NCI-H187 (cell line): ENCODE results near the gene CHMP2A.
"Not testable (repeated sequence)": the region's sequence is repeated elsewhere in the genome, so short reads cannot be mapped to it uniquely, and the experiment has no call there.

Experiments
- DNase-seq, 2 experiments: peaks; one replicate each; lab custom pipeline; 2025; lab: John Stamatoyannopoulos, UW

The CHMP2A gene

GRCh38 chr19:58555369-58555885, 522 bp upstream of the CHMP2A start:
- no peak for DNase-seq

DNA sequence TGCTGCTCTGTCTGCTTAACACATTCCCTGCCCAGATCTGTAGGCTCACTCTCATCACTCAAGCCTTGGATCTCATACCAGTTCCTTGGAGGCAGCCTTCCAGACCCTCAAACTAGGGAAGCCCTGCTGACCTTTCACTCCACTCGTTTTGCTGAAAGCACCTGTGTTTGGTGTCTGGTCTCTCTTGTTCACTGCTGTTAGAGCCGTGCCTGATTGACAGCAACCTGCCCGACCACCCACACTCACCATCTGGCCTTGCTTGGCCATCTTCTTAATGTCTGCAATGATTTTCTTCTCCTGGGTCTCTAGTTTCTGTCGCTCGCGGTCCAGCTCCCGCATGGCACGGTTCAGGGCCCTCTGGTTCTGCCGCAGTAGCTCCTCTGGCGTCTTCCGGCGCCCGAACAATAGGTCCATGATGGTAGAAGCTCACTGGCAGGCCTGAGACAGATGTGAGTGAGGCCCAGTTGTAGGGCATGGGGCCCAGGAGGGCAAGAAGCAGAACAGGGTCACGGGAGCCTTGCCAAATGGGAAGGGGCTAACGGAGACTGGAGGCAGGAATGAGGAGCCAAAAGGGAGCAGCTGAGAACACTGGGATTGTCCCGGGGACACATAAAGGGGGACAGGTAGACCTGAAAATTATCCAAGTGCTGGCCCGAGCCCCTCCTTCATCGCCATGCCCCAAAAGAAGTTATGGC, 959 bp downstream of the CHMP2A start:
- DNase-seq = no peak

GRCh38 chr19:58552655-58553054, 2.2 kb downstream of the CHMP2A start:
- DNase-seq = no peak

DNA sequence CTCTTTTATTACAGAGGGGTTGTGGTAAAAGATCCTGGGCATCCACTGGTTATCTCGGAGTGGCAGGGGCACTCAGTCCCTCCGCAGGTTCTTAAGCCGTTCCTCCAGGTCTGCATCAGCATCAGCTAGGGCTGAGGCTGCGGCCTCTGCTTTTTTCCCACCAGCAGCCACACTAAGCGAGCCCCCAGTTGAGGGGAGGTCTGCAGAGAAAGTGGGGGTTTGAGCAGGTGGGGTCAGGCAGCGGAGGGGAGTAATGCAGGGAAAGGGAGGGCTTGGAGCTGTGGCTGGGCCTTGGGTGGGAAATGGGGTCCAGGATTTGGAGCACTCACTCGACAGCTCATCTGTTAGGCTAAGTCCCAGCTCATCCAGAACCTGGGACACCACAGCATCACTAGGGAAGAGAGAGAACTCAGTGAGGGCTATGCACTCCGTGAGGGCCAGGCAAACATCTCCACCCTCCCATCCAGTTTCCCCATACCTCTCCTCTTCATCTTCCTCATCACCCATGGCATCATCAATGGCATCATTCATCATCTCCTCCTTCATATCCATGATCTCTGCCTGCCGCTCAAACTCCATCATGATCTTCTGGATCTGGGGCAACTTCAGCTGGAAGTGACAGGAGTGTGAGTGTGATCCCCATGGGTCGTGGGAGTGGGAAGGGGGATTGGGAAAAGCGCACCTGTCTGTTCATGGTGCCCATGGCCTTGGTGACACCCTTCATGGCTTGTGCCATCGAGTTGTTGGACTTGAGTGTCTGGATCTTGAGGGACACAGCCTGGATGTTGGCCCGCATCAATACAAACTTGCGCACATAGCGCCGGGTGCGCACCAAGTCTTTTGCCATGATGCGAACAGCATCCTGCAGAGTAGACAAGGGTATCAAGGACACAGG, 3.1 kb downstream of the CHMP2A start:
- no peak for DNase-seq

DNA sequence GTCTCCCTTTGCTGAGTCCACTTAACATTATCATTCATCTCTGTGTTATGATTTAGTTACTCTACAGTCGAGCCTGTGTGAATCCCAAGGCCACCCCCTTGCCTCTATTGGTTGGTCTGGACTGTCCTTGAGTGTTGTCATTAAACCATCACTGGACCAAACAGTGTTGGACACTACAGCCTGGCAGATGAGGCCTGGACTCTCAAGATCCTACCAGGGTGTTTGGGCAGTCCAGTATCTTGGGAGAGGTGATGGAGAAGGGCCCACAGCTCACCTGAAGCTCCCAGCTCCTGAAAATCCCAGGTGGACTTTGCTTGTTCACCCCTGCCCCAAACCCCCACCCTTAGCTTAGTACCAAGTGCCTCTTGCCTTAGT, 3.8 kb downstream of the CHMP2A start:
- no peak for DNase-seq

DNA sequence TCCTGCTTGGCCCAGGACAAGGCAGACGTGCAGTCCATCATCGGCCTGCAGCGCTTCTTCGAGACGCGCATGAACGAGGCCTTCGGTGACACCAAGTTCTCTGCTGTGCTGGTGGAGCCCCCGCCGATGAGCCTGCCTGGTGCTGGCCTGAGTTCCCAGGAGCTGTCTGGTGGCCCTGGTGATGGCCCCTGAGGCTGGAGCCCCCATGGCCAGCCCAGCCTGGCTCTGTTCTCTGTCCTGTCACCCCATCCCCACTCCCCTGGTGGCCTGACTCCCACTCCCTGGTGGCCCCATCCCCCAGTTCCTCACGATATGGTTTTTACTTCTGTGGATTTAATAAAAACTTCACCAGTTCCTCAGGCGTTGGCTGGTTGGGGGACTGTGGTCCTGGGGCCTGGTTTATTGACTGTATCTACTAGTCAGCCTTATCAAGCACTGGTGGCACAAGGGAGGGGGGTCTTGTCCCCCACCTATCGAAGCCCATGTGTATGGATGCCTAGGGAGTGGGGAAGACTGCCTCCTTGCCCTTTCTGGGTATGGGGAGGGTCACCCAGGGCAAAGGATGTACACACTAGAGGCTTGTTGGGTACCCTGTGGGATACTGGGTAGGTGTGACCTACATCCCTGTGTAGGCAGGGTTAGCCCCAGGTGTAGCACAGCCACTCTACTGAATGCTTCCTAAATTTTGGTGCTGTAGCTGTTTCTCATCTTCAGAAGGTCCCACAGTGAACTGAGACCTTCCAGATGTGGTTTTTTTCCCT, 4.4 kb downstream of the CHMP2A start:
- DNase-seq = no peak

GRCh38 chr19:58549664-58550361, 5.1 kb downstream of the CHMP2A start:
- DNase-seq = no peak

GRCh38 chr19:58548859-58549663, 5.8 kb downstream of the CHMP2A start:
- DNase-seq = no peak

- no peak for DNase-seq
These were observed 7.3 kb downstream of the CHMP2A start for GRCh38 chr19:58547323-58548312.

DNA sequence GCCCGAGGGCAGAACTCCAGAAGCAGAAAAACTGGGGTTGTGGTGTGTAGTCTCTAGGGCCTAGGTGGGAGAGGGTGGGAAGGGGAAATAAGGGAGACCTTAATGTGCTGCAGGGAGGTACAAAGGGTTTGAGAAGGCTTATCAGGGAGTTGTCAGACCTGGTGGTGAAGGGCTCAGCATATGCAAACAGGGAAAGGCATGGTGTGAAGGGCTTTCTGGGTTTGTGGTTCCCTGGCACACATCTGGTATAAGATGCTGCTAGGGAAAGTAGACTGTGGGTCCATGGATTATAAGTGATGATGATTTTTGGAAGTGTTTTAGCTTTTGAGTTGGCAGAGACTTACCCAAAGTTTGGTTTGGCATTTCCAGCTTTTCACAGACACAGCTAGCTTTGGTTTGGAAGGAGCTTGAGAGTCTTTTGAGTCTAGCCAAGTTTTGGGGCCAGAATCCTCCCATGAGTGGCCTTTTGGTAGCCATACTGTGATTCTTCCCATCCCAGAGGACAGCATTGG, 8.8 kb downstream of the CHMP2A start:
- no peak for DNase-seq

DNA sequence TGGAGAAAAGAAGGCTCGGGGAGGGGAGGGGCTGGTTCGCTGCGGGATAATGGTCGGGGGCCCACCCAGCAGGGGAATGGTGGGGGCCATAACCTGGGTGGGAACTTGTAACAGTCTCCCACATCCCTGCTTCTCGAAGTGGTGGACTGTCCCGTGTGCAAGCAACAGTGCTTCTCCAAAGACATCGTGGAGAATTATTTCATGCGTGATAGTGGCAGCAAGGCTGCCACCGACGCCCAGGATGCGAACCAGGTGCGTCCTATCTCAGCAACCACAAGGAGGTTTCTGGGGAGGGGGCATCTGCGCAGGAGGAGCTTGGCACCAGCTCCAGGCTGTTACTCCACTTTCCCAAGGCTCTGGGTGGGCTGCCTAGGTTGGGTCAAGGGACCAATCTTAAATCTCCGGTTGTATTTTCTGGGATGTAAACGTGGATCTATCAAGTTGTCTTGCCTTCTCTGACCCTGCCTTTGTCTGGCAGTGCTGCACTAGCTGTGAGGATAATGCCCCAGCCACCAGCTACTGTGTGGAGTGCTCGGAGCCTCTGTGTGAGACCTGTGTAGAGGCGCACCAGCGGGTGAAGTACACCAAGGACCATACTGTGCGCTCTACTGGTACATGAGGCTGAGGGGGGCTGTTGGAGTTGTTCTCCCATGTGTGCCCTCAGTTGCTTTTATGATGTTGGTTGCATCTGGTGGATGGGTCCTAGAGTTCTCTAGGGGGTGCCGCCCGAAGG, 9.5 kb downstream of the CHMP2A start:
- DNase-seq = no peak

DNA sequence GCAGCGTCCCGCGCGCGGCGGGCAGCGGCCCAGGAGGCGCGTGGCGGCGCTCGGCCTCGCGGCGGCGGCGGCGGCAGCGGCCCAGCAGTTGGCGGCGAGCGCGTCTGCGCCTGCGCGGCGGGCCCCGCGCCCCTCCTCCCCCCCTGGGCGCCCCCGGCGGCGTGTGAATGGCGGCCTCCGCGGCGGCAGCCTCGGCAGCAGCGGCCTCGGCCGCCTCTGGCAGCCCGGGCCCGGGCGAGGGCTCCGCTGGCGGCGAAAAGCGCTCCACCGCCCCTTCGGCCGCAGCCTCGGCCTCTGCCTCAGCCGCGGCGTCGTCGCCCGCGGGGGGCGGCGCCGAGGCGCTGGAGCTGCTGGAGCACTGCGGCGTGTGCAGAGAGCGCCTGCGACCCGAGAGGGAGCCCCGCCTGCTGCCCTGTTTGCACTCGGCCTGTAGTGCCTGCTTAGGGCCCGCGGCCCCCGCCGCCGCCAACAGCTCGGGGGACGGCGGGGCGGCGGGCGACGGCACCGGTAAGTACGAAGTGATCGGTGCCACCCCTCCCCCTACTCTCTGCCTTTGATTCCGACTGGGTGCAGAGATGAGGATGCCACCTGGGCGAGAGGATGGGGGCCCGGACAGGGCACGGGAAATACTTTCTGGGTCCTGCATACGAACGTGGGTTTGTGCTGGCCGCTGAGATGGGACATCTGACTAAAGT, 10.2 kb downstream of the CHMP2A start:
- DNase-seq = no peak

- DNase-seq = no peak
These were observed 10.9 kb downstream of the CHMP2A start, which contains the start of gene TRIM28 for GRCh38 chr19:58543826-58544590. TSS of gene TRIM28 (plus strand) at chr19:58544064. CDS start at chr19:58544758, 694 bp downstream.

DNA sequence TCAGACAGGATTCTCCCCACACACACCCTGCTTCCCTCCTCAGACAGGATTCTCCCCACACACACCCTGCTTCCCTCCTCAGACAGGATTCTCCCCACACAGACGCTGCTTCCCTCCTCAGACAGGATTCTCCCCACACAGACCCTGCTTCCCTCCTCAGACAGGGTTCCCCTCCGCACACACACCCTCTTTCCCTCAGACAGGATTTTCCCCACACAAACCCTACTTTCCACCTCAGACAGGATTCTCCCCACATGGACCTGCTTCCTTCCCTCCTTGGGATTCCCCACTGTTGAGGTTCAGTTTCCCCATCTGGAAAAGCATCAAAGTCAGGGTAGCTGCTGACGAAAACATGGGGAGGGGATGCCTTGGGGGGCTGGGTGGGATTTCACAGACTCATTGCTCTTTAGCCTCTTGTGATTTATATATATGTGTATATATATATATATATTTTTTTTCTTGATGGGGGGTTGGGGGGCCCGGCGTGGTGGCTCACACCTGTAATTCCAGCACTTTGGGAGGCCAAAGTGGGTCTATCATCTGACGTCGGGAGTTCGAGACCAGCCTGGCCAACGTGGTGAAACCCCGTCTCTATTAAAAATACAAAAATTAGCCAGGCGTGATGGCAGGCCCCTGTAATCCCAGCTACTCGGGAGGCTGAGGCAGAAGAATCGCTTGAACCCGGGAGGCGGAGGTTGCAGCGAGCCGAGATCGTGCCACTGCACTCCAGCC, 12.1 kb downstream of the CHMP2A start:
- DNase-seq = not testable (repeated sequence)

- DNase-seq = not testable (repeated sequence)
These were observed 15.7 kb downstream of the CHMP2A start for GRCh38 chr19:58539169-58539559.
